Measurements from ENCODE around the gene C2CD2.

Gene C2CD2

GRCh38 chr21:41992576-41992975 lies 38.8 kb upstream of the C2CD2 start:
- no peak overlapping the region for H3K4me2 ChIP-seq (ENCODE audit: low read length)
- H3K27ac ChIP-seq (ENCODE audit: low read length) = no peak overlapping the region
- H3K9ac ChIP-seq (ENCODE audit: low read length) = no peak overlapping the region
- H2AFZ ChIP-seq (ENCODE audit: low read depth, low read length) = no peak overlapping the region
- peaks cover 32% of the 10 kb centered on the region for H3K36me3 ChIP-seq (replicated peaks; ENCODE audit: low read depth, low read length)
- no peaks in the 10 kb centered on the region for H3K4me1 ChIP-seq (ENCODE audit: low read length)
- H4K20me1 ChIP-seq (ENCODE audit: insufficient read depth, low read length) = no peaks in the 10 kb centered on the region
- no peaks in the 10 kb centered on the region for H3K27me3 ChIP-seq (ENCODE audit: low read depth, low read length)
- no peak overlapping the region for H3K4me3 ChIP-seq (ENCODE audit: low read length)
- TF ChIP-seq CTCF (IDR thresholded peaks at IDR 0.05; ENCODE audit: low read depth, low read length) (no peak), EZH2phosphoT487 (IDR thresholded peaks at IDR 0.05; ENCODE audit: low read depth) (no peak)
- no peaks in the 10 kb centered on the region for H3K9me3 ChIP-seq (ENCODE audit: insufficient read depth, low read length)
- H3K79me2 ChIP-seq (ENCODE audit: low read length) = no peaks in the 10 kb centered on the region

DNA sequence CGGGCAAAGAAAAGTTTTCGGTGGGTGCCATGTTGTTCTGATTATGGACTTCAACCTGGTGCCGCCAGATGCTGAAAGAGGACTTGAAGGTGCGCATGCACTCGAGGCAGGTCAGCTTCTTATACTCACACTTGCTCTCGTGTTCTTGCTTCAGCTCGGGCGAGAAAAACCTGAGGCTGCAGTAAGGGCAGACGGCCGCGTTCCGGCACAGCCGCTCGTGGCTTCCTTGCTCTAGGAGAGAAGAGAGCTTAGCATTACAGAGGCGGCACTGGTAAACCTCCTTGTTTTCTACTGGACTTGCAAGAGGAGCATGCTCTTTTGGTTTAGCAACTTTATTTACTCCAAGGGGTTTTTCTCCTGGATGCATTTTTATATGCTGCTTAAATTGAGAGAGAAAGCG lies 37.8 kb upstream of the C2CD2 start:
- H3K4me3 ChIP-seq (ENCODE audit: low read length) = no peak overlapping the region
- H3K36me3 ChIP-seq (replicated peaks; ENCODE audit: low read depth, low read length) = peaks cover 30% of the 10 kb centered on the region
- H4K20me1 ChIP-seq (ENCODE audit: insufficient read depth, low read length) = no peaks in the 10 kb centered on the region
- H3K9me3 ChIP-seq (ENCODE audit: insufficient read depth, low read length) = no peaks in the 10 kb centered on the region
- no peak overlapping the region for H3K9ac ChIP-seq (ENCODE audit: low read length)
- no peaks in the 10 kb centered on the region for H3K79me2 ChIP-seq (ENCODE audit: low read length)
- no peaks in the 10 kb centered on the region for H3K27me3 ChIP-seq (ENCODE audit: low read depth, low read length)
- TF ChIP-seq CTCF (IDR thresholded peaks at IDR 0.05; ENCODE audit: low read depth, low read length) (no peak), EZH2phosphoT487 (IDR thresholded peaks at IDR 0.05; ENCODE audit: low read depth) (no peak)
- H3K4me2 ChIP-seq (ENCODE audit: low read length) = no peak overlapping the region
- no peak overlapping the region for H3K27ac ChIP-seq (ENCODE audit: low read length)
- H3K4me1 ChIP-seq (ENCODE audit: low read length) = no peaks in the 10 kb centered on the region
- H2AFZ ChIP-seq (ENCODE audit: low read depth, low read length) = no peak overlapping the region

- Histone ChIP-seq H3K4me3 (ENCODE audit: low read length) (no peak overlapping the region), H3K4me1 (ENCODE audit: low read length) (no peaks in the 10 kb centered on the region), H3K9me3 (ENCODE audit: insufficient read depth, low read length) (no peaks in the 10 kb centered on the region), H3K36me3 (replicated peaks; ENCODE audit: low read depth, low read length) (peaks cover 27% of the 10 kb centered on the region), H3K79me2 (ENCODE audit: low read length) (no peaks in the 10 kb centered on the region), H3K27me3 (ENCODE audit: low read depth, low read length) (no peaks in the 10 kb centered on the region), H4K20me1 (ENCODE audit: insufficient read depth, low read length) (no peaks in the 10 kb centered on the region), H3K4me2 (ENCODE audit: low read length) (no peak overlapping the region), H3K27ac (ENCODE audit: low read length) (no peak overlapping the region), H3K9ac (ENCODE audit: low read length) (no peak overlapping the region), H2AFZ (ENCODE audit: low read depth, low read length) (no peak overlapping the region)
- TF ChIP-seq CTCF (IDR thresholded peaks at IDR 0.05; ENCODE audit: low read depth, low read length) = no peak
- TF ChIP-seq EZH2phosphoT487 (IDR thresholded peaks at IDR 0.05; ENCODE audit: low read depth) = no peak
These were observed 35.9 kb upstream of the C2CD2 start for GRCh38 chr21:41989698-41990097.

- H3K79me2 ChIP-seq (ENCODE audit: low read length) = no peaks in the 10 kb centered on the region
- H3K27ac ChIP-seq (ENCODE audit: low read length) = no peak overlapping the region
- H3K4me3 ChIP-seq (ENCODE audit: low read length) = no peak overlapping the region
- peaks cover 13% of the 10 kb centered on the region for H3K36me3 ChIP-seq (replicated peaks; ENCODE audit: low read depth, low read length)
- no peaks in the 10 kb centered on the region for H3K4me1 ChIP-seq (ENCODE audit: low read length)
- no peak overlapping the region for H3K4me2 ChIP-seq (ENCODE audit: low read length)
- no peaks in the 10 kb centered on the region for H4K20me1 ChIP-seq (ENCODE audit: insufficient read depth, low read length)
- TF ChIP-seq CTCF (IDR thresholded peaks at IDR 0.05; ENCODE audit: low read depth, low read length) = no peak
- TF ChIP-seq EZH2phosphoT487 (IDR thresholded peaks at IDR 0.05; ENCODE audit: low read depth) = no peak
- no peaks in the 10 kb centered on the region for H3K27me3 ChIP-seq (ENCODE audit: low read depth, low read length)
- H3K9me3 ChIP-seq (ENCODE audit: insufficient read depth, low read length) = no peaks in the 10 kb centered on the region
- H2AFZ ChIP-seq (ENCODE audit: low read depth, low read length) = no peak overlapping the region
- H3K9ac ChIP-seq (ENCODE audit: low read length) = no peak overlapping the region
These were observed 33.5 kb upstream of the C2CD2 start for GRCh38 chr21:41987310-41987709.
